Esophagus muscularis mucosa (tissue), 4 donors: ENCODE data around the gene CRYL1.

Experiments used
- EP300 ChIP-seq: sonication (generic); formaldehyde crosslinking; IDR thresholded peaks from one replicate; pipeline ENCODE4 v1.6.1; 2017; ENCODE audit warnings: antibody characterized with exemption
- POLR2A ChIP-seq: fragments of 450-650 bp; IDR thresholded peaks from one replicate; pipeline ENCODE4 v1.6.1; 2017; ENCODE audit warnings: antibody characterized with exemption, moderate library complexity, mild to moderate bottlenecking, low read depth
- POLR2AphosphoS5 ChIP-seq, 2 donors: sonication (generic); formaldehyde crosslinking; IDR thresholded peaks; one replicate each; pipeline ENCODE4 v1.6.1; 2017; ENCODE audit warnings: antibody characterized with exemption in 2 of 2
- TF ChIP-seq, protein P1 (sequence below), 3 experiments: fragments of 200-600 bp in 2 of 3; fragments of 450-650 bp in 1 of 3; sonication (generic) in 2 of 3; IDR thresholded peaks; one replicate each; pipeline ENCODE4 v1.5.1; 2017 to 2019; ENCODE audit warnings: antibody characterized with exemption in 3 of 3, mild to moderate bottlenecking in 2 of 3, moderate library complexity in 1 of 3

DNA sequence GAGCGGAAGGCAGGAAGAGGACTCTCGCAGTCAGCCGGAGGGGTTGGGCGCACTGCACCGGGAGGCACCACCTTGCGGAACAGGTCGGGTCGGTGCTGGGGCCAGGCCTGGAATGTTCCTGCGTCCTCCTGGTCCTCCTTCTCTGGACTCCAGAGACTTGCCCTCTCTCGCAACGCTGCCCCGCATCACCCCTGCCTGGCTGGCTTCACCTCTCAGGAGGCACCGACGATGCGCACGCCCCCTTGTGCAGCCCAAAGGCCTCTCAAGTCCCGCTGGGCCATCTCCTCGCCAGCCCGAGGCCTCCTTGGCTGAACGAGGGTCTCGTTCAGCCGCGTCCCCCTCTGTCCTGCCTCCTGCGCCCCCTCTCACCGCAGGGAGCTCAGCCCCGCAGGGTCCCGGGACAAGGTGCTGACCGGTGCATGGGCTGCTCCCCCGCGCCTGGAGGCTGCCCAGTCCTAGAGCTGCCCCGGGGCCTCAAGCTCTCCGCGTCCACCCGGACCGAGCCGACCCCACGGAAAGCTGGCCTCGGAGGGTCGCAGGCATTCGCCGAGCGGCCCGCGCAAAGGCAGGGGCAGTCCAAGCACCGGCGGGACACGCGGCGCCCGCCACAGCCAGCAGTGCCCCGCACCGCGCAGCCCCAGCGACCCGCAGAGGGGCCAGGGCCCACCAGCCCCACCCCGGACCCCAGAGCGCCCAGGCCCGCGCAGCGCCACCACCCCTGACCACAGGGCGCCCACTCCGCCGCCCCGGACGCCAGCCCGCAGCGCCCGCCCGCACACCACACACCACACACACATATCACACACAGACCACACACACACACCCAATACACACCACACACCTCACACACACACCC is 133.8 kb downstream of the CRYL1 start:
- TF ChIP-seq POLR2A (no peak), EP300 (no peak), POLR2AphosphoS5 (IDR thresholded peaks at IDR 0.05) (no peak)
- TF ChIP-seq, protein P1, sequence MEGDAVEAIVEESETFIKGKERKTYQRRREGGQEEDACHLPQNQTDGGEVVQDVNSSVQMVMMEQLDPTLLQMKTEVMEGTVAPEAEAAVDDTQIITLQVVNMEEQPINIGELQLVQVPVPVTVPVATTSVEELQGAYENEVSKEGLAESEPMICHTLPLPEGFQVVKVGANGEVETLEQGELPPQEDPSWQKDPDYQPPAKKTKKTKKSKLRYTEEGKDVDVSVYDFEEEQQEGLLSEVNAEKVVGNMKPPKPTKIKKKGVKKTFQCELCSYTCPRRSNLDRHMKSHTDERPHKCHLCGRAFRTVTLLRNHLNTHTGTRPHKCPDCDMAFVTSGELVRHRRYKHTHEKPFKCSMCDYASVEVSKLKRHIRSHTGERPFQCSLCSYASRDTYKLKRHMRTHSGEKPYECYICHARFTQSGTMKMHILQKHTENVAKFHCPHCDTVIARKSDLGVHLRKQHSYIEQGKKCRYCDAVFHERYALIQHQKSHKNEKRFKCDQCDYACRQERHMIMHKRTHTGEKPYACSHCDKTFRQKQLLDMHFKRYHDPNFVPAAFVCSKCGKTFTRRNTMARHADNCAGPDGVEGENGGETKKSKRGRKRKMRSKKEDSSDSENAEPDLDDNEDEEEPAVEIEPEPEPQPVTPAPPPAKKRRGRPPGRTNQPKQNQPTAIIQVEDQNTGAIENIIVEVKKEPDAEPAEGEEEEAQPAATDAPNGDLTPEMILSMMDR (IDR thresholded peaks at IDR 0.05), result no peak
